HepG2 (cell line): Measurements from ENCODE around the gene YEATS4. TPM values are rescaled to one million over a fixed set of nuclear protein-coding genes. Genes with fewer than 3 reads are reported as not detected.
A peak's percentile ranks its signal among the peaks of the same experiment; 100 is the strongest.

Experiments
- ATF4 ChIP-seq, 2 experiments: fragments of 450-650 bp in 1 of 2; sonication (generic) in 1 of 2; formaldehyde crosslinking; IDR thresholded peaks; 2 replicates each; pipeline versions ENCODE4 v1.5.0 to v1.8.0; 2020 to 2022; ENCODE audit warnings: mild to moderate bottlenecking in 1 of 2, missing genetic modification reagents in 1 of 2
- ETS1 ChIP-seq: sonication (generic); formaldehyde crosslinking; IDR thresholded peaks from 2 replicates; pipeline ENCODE4 v1.4.0; 2020; ENCODE audit warnings: missing genetic modification reagents
- GLI4 ChIP-seq: sonication (generic); formaldehyde crosslinking; IDR thresholded peaks from 2 replicates; pipeline ENCODE4 v1.5.1; 2020; ENCODE audit warnings: missing genetic modification reagents, mild to moderate bottlenecking, moderate library complexity, borderline replicate concordance
- KAT2B ChIP-seq: fragments of 150-350 bp; IDR thresholded peaks from 2 replicates; pipeline ENCODE4 v1.6.1; 2014; ENCODE audit warnings: low read depth, low read length, borderline replicate concordance
- PRDM15 ChIP-seq: sonication (generic); formaldehyde crosslinking; IDR thresholded peaks from 2 replicates; pipeline ENCODE4 v1.4.0; 2020; ENCODE audit warnings: missing genetic modification reagents
- PRDM4 ChIP-seq: sonication (generic); formaldehyde crosslinking; IDR thresholded peaks from 2 replicates; pipeline ENCODE4 v1.9.0; 2021; ENCODE audit warnings: missing genetic modification reagents, borderline replicate concordance
- RFXAP ChIP-seq: sonication (generic); formaldehyde crosslinking; IDR thresholded peaks from 2 replicates; pipeline ENCODE4 v1.4.0; 2020; ENCODE audit warnings: missing genetic modification reagents, borderline replicate concordance
- SNAPC4 ChIP-seq: sonication (generic); formaldehyde crosslinking; IDR thresholded peaks from 2 replicates; pipeline ENCODE4 v1.4.0; 2020; ENCODE audit warnings: mild to moderate bottlenecking, missing genetic modification reagents
- SOX6 ChIP-seq, 2 experiments: fragments of 450-650 bp in 1 of 2; sonication (generic) in 1 of 2; formaldehyde crosslinking in 1 of 2; IDR thresholded peaks; 2 replicates each; pipeline versions ENCODE4 v1.4.0 to v1.6.1; 2017 to 2020; ENCODE audit warnings: antibody characterized with exemption in 1 of 2, mild to moderate bottlenecking in 1 of 2, missing genetic modification reagents in 1 of 2
- TBX3 ChIP-seq: fragments of 450-650 bp; IDR thresholded peaks from 2 replicates; pipeline ENCODE4 v1.6.1; 2017; ENCODE audit warnings: antibody characterized with exemption, mild to moderate bottlenecking, inconsistent platforms, borderline replicate concordance
- ZNF367 ChIP-seq: sonication (generic); formaldehyde crosslinking; IDR thresholded peaks from 2 replicates; pipeline ENCODE4 v1.4.0; 2020; ENCODE audit warnings: missing genetic modification reagents, borderline replicate concordance
- polyA plus RNA-seq, 8 experiments: library from polyadenylated mRNA; depleted of rRNA in 3 of 8; stranded (reverse) in 7 of 8; unstranded in 1 of 8; fragments of >200 nt; fragmentation: Illumina TruSeq in 4 of 8; extraction: Trizol in 4 of 8; gene quantifications; 2 replicates each; pipeline versions ENCODE4 v1.2.1 to v1.2.3, GENCODE V29; 2011 to 2016; ENCODE audit warnings: low read depth in 4 of 8, missing spikeins in 1 of 8, mixed read lengths in 1 of 8; ENCODE audit not compliant: insufficient read depth in 1 of 8
- total RNA-seq, 5 experiments: library from RNA; depleted of rRNA; stranded (reverse); fragments of >200 nt; fragmentation: Illumina TruSeq; extraction: Trizol; gene quantifications; 2 replicates each; pipeline ENCODE4 v1.2.3, GENCODE V29; 2016; ENCODE audit warnings: low read depth in 1 of 5

The YEATS4 gene
- total and polyA plus RNA-seq, 2 of the 13 experiments (the other 11 are each of a cell fraction or from before 2014, with no cell fraction given): 16.8 to 45.0 TPM

GRCh38 chr12:69359531-69360347, at the start of gene YEATS4 (continued):
- TF ChIP-seq PRDM15: no peak
- 0 out of 2 replicates have a peak, but pooled peaks have one; percentile 26 for TF ChIP-seq GLI4 (CRISPR knock-in tag)
- no peak; the same call in 1 of the 2 replicates for TF ChIP-seq RFXAP (CRISPR knock-in tag)
- TF ChIP-seq PRDM4 (CRISPR knock-in tag): no peak
- TF ChIP-seq ETS1 (CRISPR knock-in tag): no peak
- TF ChIP-seq ZNF367 (CRISPR knock-in tag): peak; percentile 41
- TF ChIP-seq SOX6 (IDR thresholded peaks at IDR 0.05): no peak
- TF ChIP-seq SOX6 (CRISPR knock-in tag; IDR thresholded peaks at IDR 0.05): peak; percentile 82
- peak in 1 of 2 experiments; percentile 57; a peak in 1 of 4 replicates for TF ChIP-seq ATF4 (CRISPR knock-in tag; IDR thresholded peaks at IDR 0.05)
- no peak for TF ChIP-seq TBX3
- 0 out of 2 replicates have a peak, but pooled peaks have one; percentile 77 for TF ChIP-seq SNAPC4 (CRISPR knock-in tag)
- no peak for TF ChIP-seq KAT2B
